CD4-positive, alpha-beta T cell (primary cell): ENCODE measurements around the gene PAFAH1B2. TPM values are rescaled to one million over a fixed set of nuclear protein-coding genes. Genes with fewer than 3 reads are reported as not detected.

Experiments used
- ATAC-seq: fragments of 200-7000 bp; cut with Tn5 transposase; one replicate; pipeline ENCODE4 v1.10.0; 2022; ENCODE audit warnings: mild to moderate bottlenecking; ENCODE audit not compliant: poor library complexity
- CTCF ChIA-PET: fragments of 350-600 bp; sonication (Branson Sonifier 250); formaldehyde crosslinking; loops from one replicate; lab custom pipeline; 2021; ENCODE audit warnings: antibody characterized with exemption, inconsistent platforms; lab: Charles Lee
- POLR2A ChIA-PET: fragments of 350-600 bp; sonication (Branson Sonifier 250); formaldehyde crosslinking; loops from one replicate; lab custom pipeline; 2021; ENCODE audit warnings: antibody characterized with exemption, inconsistent platforms; lab: Charles Lee
- DNase-seq, 14 experiments: peaks; one replicate each; pipeline ENCODE4 v3.0.0-alpha.2; 2013 to 2020; ENCODE audit warnings: mixed read lengths in 2 of 14
- H3K27ac ChIP-seq, 2 donors: one replicate each; pipeline versions ENCODE4 v1.5.1 to v1.7.0; 2013; ENCODE audit warnings: low read length in 2 of 2, low read depth in 1 of 2, mild to moderate bottlenecking in 1 of 2
- H3K27me3 ChIP-seq, 2 experiments: 1 replicate in 1 of 2; 2 replicates in 1 of 2; pipeline versions ENCODE4 v1.6.1 to v1.7.0; 2013; ENCODE audit warnings: low read length in 2 of 2, control low read depth in 1 of 2, mild to moderate bottlenecking in 1 of 2, moderate library complexity in 1 of 2; ENCODE audit not compliant: insufficient read depth in 2 of 2, control insufficient read depth in 1 of 2
- H3K36me3 ChIP-seq: one replicate; pipeline ENCODE4 v1.6.1; 2013; ENCODE audit warnings: low read length, control low read depth; ENCODE audit not compliant: insufficient read depth
- H3K4me1 ChIP-seq: one replicate; pipeline ENCODE4 v1.6.1; 2013; ENCODE audit warnings: low read length, control low read depth; ENCODE audit not compliant: insufficient read depth
- H3K4me3 ChIP-seq: one replicate; pipeline ENCODE4 v1.5.1; 2013; ENCODE audit warnings: mild to moderate bottlenecking, low read length, moderate library complexity
- H3K9me3 ChIP-seq, 2 experiments: 1 replicate in 1 of 2; 2 replicates in 1 of 2; pipeline versions ENCODE4 v1.6.1 to v1.7.0; 2013; ENCODE audit warnings: low read length in 2 of 2, mild to moderate bottlenecking in 2 of 2, control low read depth in 1 of 2, moderate library complexity in 1 of 2; ENCODE audit not compliant: control insufficient read depth in 1 of 2, insufficient read depth in 1 of 2
- H3K27ac Mint-ChIP-seq: one replicate; pipeline ENCODE4 v1.8.0; 2020; ENCODE audit warnings: mixed read lengths
- H3K27me3 Mint-ChIP-seq: one replicate; pipeline ENCODE4 v1.8.0; 2021; ENCODE audit warnings: mixed read lengths
- H3K36me3 Mint-ChIP-seq: one replicate; pipeline ENCODE4 v1.8.0; 2021; ENCODE audit warnings: low read depth, mixed read lengths
- H3K4me1 Mint-ChIP-seq: one replicate; pipeline ENCODE4 v1.8.0; 2021; ENCODE audit warnings: low read depth, mixed read lengths
- H3K4me3 Mint-ChIP-seq: one replicate; pipeline ENCODE4 v1.8.0; 2020; ENCODE audit warnings: mild to moderate bottlenecking, mixed read lengths
- H3K9me3 Mint-ChIP-seq: one replicate; pipeline ENCODE4 v1.8.0; 2020; ENCODE audit warnings: mixed read lengths
- intact Hi-C, 2 experiments: fragments of 100-400 bp; cut with DNase I in 1 of 2; cut with micrococcal nuclease in 1 of 2; formaldehyde crosslinking; loops; one replicate each; pipeline versions ENCODE4 v1.15.1 to v1.9.0; 2023 to 2025; cut with DNase I, micrococcal nuclease
- total RNA-seq, 174 experiments: library from RNA in 2 of 174; stranded (reverse) in 2 of 174; gene quantifications; one replicate each; pipeline ENCODE4 v1.2.3 and lab custom pipeline; 2021 to 2026
- TF ChIP-seq, protein P1 (sequence below): fragments of 200-600 bp; IDR thresholded peaks from one replicate; pipeline ENCODE4 v1.8.0; 2022; ENCODE audit warnings: antibody characterized with exemption, mild to moderate bottlenecking

PAFAH1B2 gene
- total RNA-seq, 2 experiments from 2014 or later = 44.3 to 45.6 TPM

DNA sequence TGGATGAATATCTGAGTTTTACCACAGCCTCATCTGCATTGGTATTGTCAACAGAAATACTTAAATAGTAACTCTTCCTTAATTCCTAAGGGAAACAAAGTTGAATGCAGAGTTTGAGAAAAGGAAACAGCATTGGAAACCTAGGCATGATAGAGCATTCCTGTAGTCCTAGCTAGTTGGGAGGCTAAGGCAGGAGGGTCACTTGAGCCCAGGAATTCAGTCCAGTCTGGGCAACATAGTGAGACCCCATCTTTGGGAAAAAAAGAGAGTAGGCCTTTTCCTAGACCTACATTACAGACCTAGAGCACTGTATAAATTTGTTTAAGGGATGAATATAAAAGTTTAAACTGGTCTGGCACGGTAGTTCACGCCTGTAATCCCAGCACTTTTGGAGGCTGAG, 13.4 kb downstream of the PAFAH1B2 start:
- Mint-ChIP-seq H3K4me3 (no peak overlapping the region), H3K9me3 (no peaks in the 10 kb centered on the region), H3K36me3 (peaks cover 86% of the 10 kb centered on the region), H3K27me3 (no peaks in the 10 kb centered on the region), H3K27ac (no peak overlapping the region), H3K4me1 (peaks cover 18% of the 10 kb centered on the region)
- no peak overlapping the region for H3K27ac ChIP-seq
- no peaks in the 10 kb centered on the region for H3K27me3 ChIP-seq
- POLR2A ChIA-PET = no interaction called here
- intact Hi-C loops = no loop called here
- H3K36me3 ChIP-seq = peaks cover 68% of the 10 kb centered on the region
- H3K4me1 ChIP-seq = peaks cover 3% of the 10 kb centered on the region
- TF ChIP-seq, protein P1, sequence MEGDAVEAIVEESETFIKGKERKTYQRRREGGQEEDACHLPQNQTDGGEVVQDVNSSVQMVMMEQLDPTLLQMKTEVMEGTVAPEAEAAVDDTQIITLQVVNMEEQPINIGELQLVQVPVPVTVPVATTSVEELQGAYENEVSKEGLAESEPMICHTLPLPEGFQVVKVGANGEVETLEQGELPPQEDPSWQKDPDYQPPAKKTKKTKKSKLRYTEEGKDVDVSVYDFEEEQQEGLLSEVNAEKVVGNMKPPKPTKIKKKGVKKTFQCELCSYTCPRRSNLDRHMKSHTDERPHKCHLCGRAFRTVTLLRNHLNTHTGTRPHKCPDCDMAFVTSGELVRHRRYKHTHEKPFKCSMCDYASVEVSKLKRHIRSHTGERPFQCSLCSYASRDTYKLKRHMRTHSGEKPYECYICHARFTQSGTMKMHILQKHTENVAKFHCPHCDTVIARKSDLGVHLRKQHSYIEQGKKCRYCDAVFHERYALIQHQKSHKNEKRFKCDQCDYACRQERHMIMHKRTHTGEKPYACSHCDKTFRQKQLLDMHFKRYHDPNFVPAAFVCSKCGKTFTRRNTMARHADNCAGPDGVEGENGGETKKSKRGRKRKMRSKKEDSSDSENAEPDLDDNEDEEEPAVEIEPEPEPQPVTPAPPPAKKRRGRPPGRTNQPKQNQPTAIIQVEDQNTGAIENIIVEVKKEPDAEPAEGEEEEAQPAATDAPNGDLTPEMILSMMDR = no peak
- ATAC-seq (no peak), DNase-seq (no peak)
- H3K9me3 ChIP-seq = no peaks in the 10 kb centered on the region
- H3K4me3 ChIP-seq = no peak overlapping the region
- CTCF ChIA-PET = no interaction called here

DNA sequence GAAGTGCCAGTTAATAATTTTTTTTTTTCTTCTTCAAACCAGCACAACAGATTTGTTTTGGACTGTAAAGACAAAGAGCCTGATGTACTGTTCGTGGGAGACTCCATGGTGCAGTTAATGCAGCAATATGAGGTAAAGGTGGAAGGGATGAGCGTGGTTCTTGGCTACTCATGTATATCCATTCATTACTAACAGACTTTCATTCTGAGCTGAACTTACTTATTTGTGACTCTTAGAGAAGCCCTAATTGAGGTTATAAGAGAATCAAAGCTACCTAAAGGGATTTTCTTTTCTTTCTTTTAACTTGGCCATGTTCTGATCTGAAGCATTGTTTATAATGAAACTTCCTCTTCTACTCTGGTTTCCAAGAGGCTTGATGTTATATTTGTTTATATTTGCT, 15.8 kb downstream of the PAFAH1B2 start:
- peaks cover 1% of the 10 kb centered on the region for H3K4me1 ChIP-seq
- Mint-ChIP-seq H3K4me3 (no peak overlapping the region), H3K27ac (peak overlapping the region; percentile 39), H3K36me3 (peaks cover 85% of the 10 kb centered on the region), H3K9me3 (no peaks in the 10 kb centered on the region), H3K4me1 (peaks cover 14% of the 10 kb centered on the region), H3K27me3 (no peaks in the 10 kb centered on the region)
- DNase-seq = no peak
- peaks cover 70% of the 10 kb centered on the region for H3K36me3 ChIP-seq
- TF ChIP-seq, protein P1 = no peak
- no peak overlapping the region for H3K27ac ChIP-seq
- ATAC-seq = no peak
- intact Hi-C loops = no loop called here
- ChIA-PET POLR2A (interaction anchor here (0.9 kb wide), 1 partner anchor 305 kb away, joined by 3 read pairs; no protein-coding TSS in a partner anchor), CTCF (interaction anchor here (1.0 kb wide), 1 partner anchor 67 kb away, joined by 3 read pairs; no protein-coding TSS in a partner anchor)
- no peak overlapping the region for H3K4me3 ChIP-seq
- no peaks in the 10 kb centered on the region for H3K9me3 ChIP-seq
- no peaks in the 10 kb centered on the region for H3K27me3 ChIP-seq

DNA sequence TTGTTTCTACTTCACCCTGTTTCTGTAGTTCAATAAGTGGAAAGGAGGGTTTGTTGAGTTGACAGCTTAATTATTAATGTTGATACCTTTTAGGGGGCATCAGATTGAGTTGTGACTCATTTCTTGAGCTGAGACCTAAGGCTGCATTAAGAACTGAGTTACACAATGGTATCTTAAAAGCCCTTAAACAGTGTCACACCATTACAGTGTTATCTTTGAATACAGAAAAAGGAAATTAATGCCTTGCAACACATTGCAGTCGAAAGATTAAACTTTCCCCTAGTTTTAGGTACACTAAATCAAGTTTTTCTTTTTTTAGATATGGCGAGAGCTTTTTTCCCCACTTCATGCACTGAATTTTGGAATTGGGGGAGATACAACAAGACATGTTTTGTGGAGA, 16.7 kb downstream of the PAFAH1B2 start:
- H3K4me3 Mint-ChIP-seq = no peak overlapping the region
- H3K36me3 ChIP-seq = peaks cover 74% of the 10 kb centered on the region
- POLR2A ChIA-PET = interaction anchor here (0.9 kb wide), 1 partner anchor 306 kb away, joined by 3 read pairs; no protein-coding TSS in a partner anchor
- peaks cover 84% of the 10 kb centered on the region for H3K36me3 Mint-ChIP-seq
- H3K9me3 ChIP-seq = no peaks in the 10 kb centered on the region
- no peak overlapping the region for H3K27ac ChIP-seq
- no peak overlapping the region for H3K27ac Mint-ChIP-seq
- H3K27me3 ChIP-seq = no peaks in the 10 kb centered on the region
- H3K4me1 ChIP-seq = no peaks in the 10 kb centered on the region
- CTCF ChIA-PET = interaction anchor here (0.7 to 1.0 kb wide), 2 partner anchors 36 to 66 kb away, joined by 3 read pairs; no protein-coding TSS in a partner anchor
- H3K27me3 Mint-ChIP-seq = no peaks in the 10 kb centered on the region
- no peak for ATAC-seq
- H3K4me1 Mint-ChIP-seq = peaks cover 6% of the 10 kb centered on the region
- DNase-seq = no peak
- TF ChIP-seq, protein P1 = no peak
- H3K9me3 Mint-ChIP-seq = no peaks in the 10 kb centered on the region
- H3K4me3 ChIP-seq = no peak overlapping the region
- intact Hi-C loops = no loop called here
